ENCODE data around the gene FGF21.

- TF ChIP-seq CTCF (IDR thresholded peaks at IDR 0.05) = no peak
- no peak for TF ChIP-seq POLR2A (IDR thresholded peaks at IDR 0.05)
- no peak for TF ChIP-seq EP300 (IDR thresholded peaks at IDR 0.05)
These were observed 40.3 kb upstream of the FGF21 start for GRCh38 chr19:48714759-48715675.
